GM12874 (cell line): ENCODE data around the gene HTT.

Experiments used
- CTCF ChIP-seq: IDR thresholded peaks from 2 replicates; pipeline ENCODE4 v1.5.1; 2011; ENCODE audit warnings: low read depth, mild to moderate bottlenecking, control low read depth, low read length, moderate library complexity; ENCODE audit not compliant: insufficient read depth

HTT gene

DNA sequence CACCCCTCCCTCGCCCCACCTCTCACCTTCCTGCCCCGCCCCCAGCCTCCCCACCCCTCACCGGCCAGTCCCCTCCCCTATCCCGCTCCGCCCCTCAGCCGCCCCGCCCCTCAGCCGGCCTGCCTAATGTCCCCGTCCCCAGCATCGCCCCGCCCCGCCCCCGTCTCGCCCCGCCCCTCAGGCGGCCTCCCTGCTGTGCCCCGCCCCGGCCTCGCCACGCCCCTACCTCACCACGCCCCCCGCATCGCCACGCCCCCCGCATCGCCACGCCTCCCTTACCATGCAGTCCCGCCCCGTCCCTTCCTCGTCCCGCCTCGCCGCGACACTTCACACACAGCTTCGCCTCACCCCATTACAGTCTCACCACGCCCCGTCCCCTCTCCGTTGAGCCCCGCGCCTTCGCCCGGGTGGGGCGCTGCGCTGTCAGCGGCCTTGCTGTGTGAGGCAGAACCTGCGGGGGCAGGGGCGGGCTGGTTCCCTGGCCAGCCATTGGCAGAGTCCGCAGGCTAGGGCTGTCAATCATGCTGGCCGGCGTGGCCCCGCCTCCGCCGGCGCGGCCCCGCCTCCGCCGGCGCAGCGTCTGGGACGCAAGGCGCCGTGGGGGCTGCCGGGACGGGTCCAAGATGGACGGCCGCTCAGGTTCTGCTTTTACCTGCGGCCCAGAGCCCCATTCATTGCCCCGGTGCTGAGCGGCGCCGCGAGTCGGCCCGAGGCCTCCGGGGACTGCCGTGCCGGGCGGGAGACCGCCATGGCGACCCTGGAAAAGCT lies at the start of gene HTT, which contains the start of gene HTT-AS:
Gene HTT, plus strand, starts transcription at position 604 of the 768 bp plus-strand sequence. Its CDS starts 145 bp downstream, at position 749.
Gene HTT-AS, minus strand, starts transcription at position 461 of the 768 bp plus-strand sequence.
- TF ChIP-seq CTCF, result 0 out of 2 replicates have a peak, but pooled peaks have one; percentile 22

GRCh38 chr4:3025881-3026280 lies 48.6 kb upstream of the HTT start:
- no peak for TF ChIP-seq CTCF

GRCh38 chr4:3026540-3026939 lies 47.9 kb upstream of the HTT start:
- TF ChIP-seq CTCF, result no peak

DNA sequence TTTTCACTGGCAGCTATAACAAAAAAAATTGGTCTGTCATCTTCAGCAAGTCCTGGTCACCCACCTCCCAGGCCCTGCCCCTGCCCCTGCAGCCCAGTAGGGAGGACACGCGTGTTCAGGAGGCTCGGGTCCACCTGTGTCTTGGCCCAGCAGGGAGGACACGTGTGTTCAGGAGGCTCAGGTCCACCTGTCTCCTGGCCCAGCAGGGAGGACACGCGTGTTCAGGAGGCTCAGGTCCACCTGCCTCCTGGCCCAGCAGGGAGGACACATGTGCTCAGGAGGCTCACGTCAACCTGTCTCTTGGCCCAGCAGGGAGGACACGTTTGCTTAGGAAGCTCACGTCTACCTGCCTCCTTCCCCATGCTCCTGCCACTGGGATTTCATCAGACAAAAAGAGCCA lies 45.0 kb upstream of the HTT start:
- no peak for TF ChIP-seq CTCF

GRCh38 chr4:3030566-3031356 lies 43.7 kb upstream of the HTT start:
- TF ChIP-seq CTCF, result no peak

DNA sequence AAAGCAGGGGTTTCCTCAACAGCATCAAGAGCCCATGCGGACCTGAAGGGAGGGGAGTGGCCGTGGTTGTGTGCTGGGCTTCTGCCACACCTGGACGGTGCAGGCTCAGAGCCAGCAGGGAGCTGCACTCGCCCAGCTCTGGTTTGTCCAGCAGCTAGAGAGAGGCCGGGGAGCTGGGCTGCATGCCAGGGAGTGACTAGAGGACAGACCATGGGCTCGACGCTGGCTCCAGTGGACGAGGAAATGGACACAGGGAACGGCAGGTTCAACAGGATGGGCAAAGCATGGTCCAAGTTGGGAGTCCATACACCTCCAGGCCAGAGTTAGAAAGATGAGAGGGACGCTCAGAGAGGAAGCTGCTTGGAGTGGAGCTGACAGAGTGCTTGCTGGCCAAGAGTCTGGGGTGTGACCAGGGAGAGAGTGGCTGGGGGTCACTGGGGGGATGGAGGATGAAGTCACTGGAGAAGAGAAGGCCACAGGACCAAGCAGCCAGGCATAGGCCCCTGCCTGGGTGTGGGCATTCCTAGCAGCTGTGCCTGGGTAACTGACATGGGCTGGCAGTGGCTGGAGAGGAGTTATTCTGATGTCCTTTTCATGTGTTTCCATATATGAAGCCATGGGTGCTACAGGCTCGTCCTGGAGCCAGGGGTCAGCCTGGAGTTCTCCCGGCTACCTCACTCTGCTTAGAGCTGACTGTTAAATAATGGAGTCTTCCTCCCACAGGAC lies 43.0 kb upstream of the HTT start:
- no peak for TF ChIP-seq CTCF

DNA sequence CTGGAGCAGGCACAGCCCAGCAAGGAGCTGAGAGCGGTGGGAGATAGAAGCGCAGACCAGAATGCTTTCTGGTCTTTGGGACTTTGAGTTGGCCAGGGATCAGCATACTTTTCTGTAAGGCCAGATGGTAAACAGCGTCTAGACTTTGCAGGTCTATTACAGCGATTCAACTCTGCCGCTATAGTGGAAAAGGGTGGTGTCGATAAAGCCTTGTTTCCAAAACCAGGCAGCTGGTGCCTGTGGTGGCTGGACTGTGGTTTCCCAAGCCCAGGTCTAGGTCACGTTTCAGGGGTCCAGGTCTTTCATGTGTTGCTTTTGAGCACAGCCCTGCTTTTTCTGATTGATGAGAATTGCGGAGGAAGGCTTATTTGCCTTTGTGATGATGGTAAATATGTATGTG lies 40.2 kb upstream of the HTT start:
- no peak for TF ChIP-seq CTCF
